H1 (cell line): ENCODE data around the gene DIDO1. TPM values are rescaled to one million over a fixed set of nuclear protein-coding genes. Genes with fewer than 3 reads are reported as not detected.

Experiments used
- CTCF ChIA-PET: fragments of 300-600 bp; sonication (Branson Sonifier 250); formaldehyde crosslinking; loops from one replicate; lab custom pipeline; 2021; ENCODE audit not compliant: partially characterized antibody; lab: Charles Lee
- POLR2A ChIA-PET: fragments of 300-600 bp; sonication (Branson Sonifier 250); formaldehyde crosslinking; loops from one replicate; lab custom pipeline; 2021; ENCODE audit warnings: inconsistent platforms; ENCODE audit not compliant: partially characterized antibody; lab: Charles Lee
- DNase-seq, 2 experiments: peaks; one replicate each; pipeline versions ENCODE4 v3.0.0 to v3.0.0-alpha.2; 2010 to 2022; ENCODE audit warnings: low spot score in 2 of 2, low read depth in 1 of 2, mixed read lengths in 1 of 2
- FAIRE-seq: peaks from 2 replicates; lab custom pipeline; 2011; peaks lifted over from hg19 to GRCh38; lab: Jason Lieb, UNC
- H2AFZ ChIP-seq: 2 replicates; pipeline ENCODE4 v1.8.1; 2012; ENCODE audit warnings: low read length, inconsistent platforms
- H2AK5ac ChIP-seq: 2 replicates; pipeline ENCODE4 v1.6.1; 2013; ENCODE audit warnings: low read depth, low read length
- H2BK120ac ChIP-seq: replicated peaks from 2 replicates; pipeline ENCODE3; 2013; ENCODE audit warnings: low read depth, low read length, inconsistent platforms
- H2BK12ac ChIP-seq: 2 replicates; pipeline ENCODE4 v1.6.1; 2013; ENCODE audit warnings: low read depth, low read length
- H2BK15ac ChIP-seq: 2 replicates; pipeline ENCODE4 v1.6.1; 2013; ENCODE audit warnings: low read length
- H2BK20ac ChIP-seq: 2 replicates; pipeline ENCODE4 v1.6.1; 2013; ENCODE audit warnings: low read length
- H2BK5ac ChIP-seq: 2 replicates; pipeline ENCODE4 v1.6.1; 2013; ENCODE audit warnings: low read depth, low read length
- H3K14ac ChIP-seq: 2 replicates; pipeline ENCODE4 v1.6.1; 2013; ENCODE audit warnings: inconsistent platforms; ENCODE audit not compliant: insufficient read length
- H3K18ac ChIP-seq: 2 replicates; pipeline ENCODE4 v1.6.1; 2013; ENCODE audit warnings: low read length; ENCODE audit errors: extremely low read depth
- H3K23ac ChIP-seq: 2 replicates; pipeline ENCODE4 v1.6.1; 2013; ENCODE audit warnings: inconsistent platforms; ENCODE audit not compliant: insufficient read length
- H3K23me2 ChIP-seq: 2 replicates; pipeline ENCODE4 v1.6.1; 2013; ENCODE audit warnings: low read depth, low read length
- H3K27ac ChIP-seq: 2 replicates; pipeline ENCODE4 v1.6.1; 2011; ENCODE audit warnings: low read depth, low read length, inconsistent platforms
- H3K27me3 ChIP-seq, 4 experiments: replicated peaks in 1 of 4; 1 replicate in 1 of 4; 2 replicates in 3 of 4; pipeline versions ENCODE4 v1.6.1 to v1.8.1; 2011 to 2013; ENCODE audit warnings: low read length in 3 of 4, mild to moderate bottlenecking in 3 of 4, inconsistent platforms in 2 of 4, mixed read lengths in 2 of 4, moderate library complexity in 1 of 4; ENCODE audit not compliant: control insufficient read depth in 3 of 4, insufficient read depth in 3 of 4; ENCODE audit errors: extremely low read depth in 1 of 4
- H3K36me3 ChIP-seq, 4 experiments: 2 replicates each; pipeline versions ENCODE4 v1.6.1 to v1.8.1; 2011 to 2013; ENCODE audit warnings: mild to moderate bottlenecking in 4 of 4, low read length in 3 of 4, moderate library complexity in 2 of 4, control low read depth in 1 of 4, inconsistent platforms in 1 of 4; ENCODE audit not compliant: insufficient read depth in 4 of 4, control insufficient read depth in 2 of 4
- H3K4ac ChIP-seq: replicated peaks from 2 replicates; pipeline ENCODE3; 2013; ENCODE audit warnings: low read length, low read depth, mixed read lengths, inconsistent platforms; ENCODE audit not compliant: insufficient read length
- H3K4me1 ChIP-seq, 4 experiments: replicated peaks in 1 of 4; 1 replicate in 1 of 4; 2 replicates in 3 of 4; pipeline versions ENCODE4 v1.6.1 to v1.8.1; 2011 to 2013; ENCODE audit warnings: low read length in 3 of 4, inconsistent platforms in 2 of 4, mixed read lengths in 1 of 4; ENCODE audit not compliant: insufficient read depth in 4 of 4, control insufficient read depth in 3 of 4
- H3K4me2 ChIP-seq, 2 experiments: 2 replicates each; pipeline versions ENCODE4 v1.6.1 to v1.8.1; 2011 to 2013; ENCODE audit warnings: low read depth in 2 of 2, low read length in 2 of 2, control low read depth in 1 of 2, inconsistent platforms in 1 of 2, mild to moderate bottlenecking in 1 of 2; ENCODE audit not compliant: insufficient read depth in 1 of 2
- H3K4me3 ChIP-seq, 4 experiments: fragments of 200-600, 300-600 bp in 1 of 4; sonication (generic), shearing (Covaris generic), sonication (Bioruptor Twin) in 1 of 4; 2 replicates each; pipeline versions ENCODE4 v1.5.1 to v1.8.1; 2011 to 2016; ENCODE audit warnings: low read length in 4 of 4, low read depth in 3 of 4, control low read depth in 2 of 4, inconsistent platforms in 2 of 4, mild to moderate bottlenecking in 2 of 4, mixed read lengths in 1 of 4, moderate library complexity in 1 of 4; ENCODE audit not compliant: insufficient read depth in 2 of 4; ENCODE audit errors: extremely low read depth in 1 of 4
- H3K56ac ChIP-seq: replicated peaks from 2 replicates; pipeline ENCODE3; 2013; ENCODE audit warnings: low read depth, mild to moderate bottlenecking, mixed read lengths, low read length, inconsistent platforms; ENCODE audit not compliant: insufficient read length
- H3K79me1 ChIP-seq: 2 replicates; pipeline ENCODE4 v1.6.1; 2013; ENCODE audit warnings: low read depth, low read length, control low read depth
- H3K79me2 ChIP-seq, 2 experiments: 2 replicates each; pipeline versions ENCODE4 v1.6.1 to v1.8.1; 2012 to 2013; ENCODE audit warnings: low read length in 2 of 2, mild to moderate bottlenecking in 2 of 2, inconsistent platforms in 1 of 2; ENCODE audit not compliant: insufficient read depth in 2 of 2, control insufficient read depth in 1 of 2
- H3K9ac ChIP-seq, 4 experiments: replicated peaks in 1 of 4; 1 replicate in 1 of 4; 2 replicates in 3 of 4; pipeline versions ENCODE4 v1.6.1 to v1.8.1; 2011 to 2013; ENCODE audit warnings: low read depth in 3 of 4, low read length in 3 of 4, control low read depth in 2 of 4, mild to moderate bottlenecking in 2 of 4, moderate library complexity in 2 of 4, inconsistent platforms in 1 of 4; ENCODE audit errors: extremely low read depth in 1 of 4
- H3K9me3 ChIP-seq, 2 experiments: 2 replicates each; pipeline versions ENCODE4 v1.6.1 to v1.8.1; 2012 to 2013; ENCODE audit warnings: mild to moderate bottlenecking in 2 of 2, moderate library complexity in 2 of 2, control low read depth in 1 of 2, inconsistent platforms in 1 of 2, low read depth in 1 of 2, low read length in 1 of 2, mixed read lengths in 1 of 2; ENCODE audit not compliant: insufficient read depth in 2 of 2
- H4K20me1 ChIP-seq, 2 experiments: replicated peaks in 1 of 2; 2 replicates each; pipeline versions ENCODE3 to v1.8.1; 2011 to 2013; ENCODE audit warnings: inconsistent platforms in 2 of 2, low read length in 2 of 2, mild to moderate bottlenecking in 1 of 2; ENCODE audit not compliant: insufficient read depth in 2 of 2, control insufficient read depth in 1 of 2
- H4K5ac ChIP-seq: 2 replicates; pipeline ENCODE4 v1.6.1; 2013; ENCODE audit warnings: low read length, low read depth, mixed read lengths, inconsistent platforms; ENCODE audit not compliant: insufficient read length
- H4K8ac ChIP-seq: 2 replicates; pipeline ENCODE4 v1.8.0; 2013; ENCODE audit warnings: mild to moderate bottlenecking, moderate library complexity, low read length, inconsistent platforms; ENCODE audit not compliant: insufficient read depth; ENCODE audit errors: extremely low read depth
- H4K91ac ChIP-seq: replicated peaks from 2 replicates; pipeline ENCODE3; 2013; ENCODE audit warnings: low read length, mixed read lengths, inconsistent platforms; ENCODE audit not compliant: insufficient read length
- BACH1 ChIP-seq: IDR thresholded peaks from 2 replicates; pipeline ENCODE4 v1.6.1; 2012; ENCODE audit warnings: low read length, improper control_type of control experiment
- BRCA1 ChIP-seq: IDR thresholded peaks from 2 replicates; pipeline ENCODE4 v1.6.1; 2012; ENCODE audit warnings: low read depth, low read length, improper control_type of control experiment
- GTF2F1 ChIP-seq: IDR thresholded peaks from 2 replicates; pipeline ENCODE4 v1.6.1; 2012; ENCODE audit warnings: low read depth, low read length, improper control_type of control experiment, borderline replicate concordance
- KDM4A ChIP-seq: IDR thresholded peaks from one replicate; pipeline ENCODE4 v1.7.1; 2012; ENCODE audit warnings: low read depth, mild to moderate bottlenecking, moderate library complexity, low read length, inconsistent platforms; ENCODE audit not compliant: severe bottlenecking
- KDM5A ChIP-seq: fragments of 200-600 bp; IDR thresholded peaks from 2 replicates; pipeline ENCODE4 v1.7.1; 2012; ENCODE audit warnings: mild to moderate bottlenecking, low read length, inconsistent platforms, mixed read lengths
- PHF8 ChIP-seq: fragments of 200-600 bp; sonication (generic); conservative IDR thresholded peaks from 2 replicates; pipeline ENCODE4 v1.7.1; 2012; ENCODE audit warnings: low read depth, mild to moderate bottlenecking, inconsistent platforms, low read length, moderate library complexity
- POLR2AphosphoS5 ChIP-seq: IDR thresholded peaks from 2 replicates; pipeline ENCODE4 v1.6.1; 2011; ENCODE audit warnings: low read depth, low read length
- POU5F1 ChIP-seq: IDR thresholded peaks from 2 replicates; pipeline ENCODE4 v1.6.1; 2011; ENCODE audit warnings: low read depth, mild to moderate bottlenecking, low read length, moderate library complexity
- RXRA ChIP-seq: IDR thresholded peaks from 2 replicates; pipeline ENCODE4 v1.6.1; 2011; ENCODE audit warnings: low read depth, mild to moderate bottlenecking, low read length, moderate library complexity; ENCODE audit not compliant: insufficient read depth
- SP2 ChIP-seq: IDR thresholded peaks from 2 replicates; pipeline ENCODE4 v1.6.1; 2012; ENCODE audit warnings: mild to moderate bottlenecking, low read length, inconsistent platforms
- SUZ12 ChIP-seq: fragments of 200-600 bp; sonication (generic); IDR thresholded peaks from 2 replicates; pipeline ENCODE4 v1.6.1; 2012; ENCODE audit warnings: mild to moderate bottlenecking, inconsistent platforms, low read length, moderate library complexity, mixed read lengths
- TCF12 ChIP-seq: IDR thresholded peaks from 2 replicates; pipeline ENCODE4 v1.6.1; 2011; ENCODE audit warnings: low read depth, mild to moderate bottlenecking, low read length
- USF2 ChIP-seq: IDR thresholded peaks from 2 replicates; pipeline ENCODE4 v1.6.1; 2011; ENCODE audit warnings: low read length, improper control_type of control experiment
- ZNF274 ChIP-seq: IDR thresholded peaks from 2 replicates; pipeline ENCODE4 v1.7.0; 2012; ENCODE audit warnings: low read length, borderline replicate concordance; ENCODE audit errors: extremely low read depth
- WGBS, 2 experiments: shearing (Covaris generic) in 1 of 2; methylation state at CpG; one replicate each; pipeline versions ENCODE4 v1.1.6 to v1.1.7; 2013 to 2015; ENCODE audit warnings: low lambda C conversion rate in 2 of 2, mixed read lengths in 2 of 2, inconsistent platforms in 1 of 2, low coverage in 1 of 2, missing lambda C conversion rate in 1 of 2; ENCODE audit not compliant: insufficient replicate concordance in 2 of 2, insufficient coverage in 1 of 2, insufficient read length in 1 of 2; ENCODE audit errors: extremely low coverage in 1 of 2, missing lambda C conversion rate in 1 of 2; 5-methylcytosine and 5-hydroxymethylcytosine counted together
- polyA plus RNA-seq, 7 experiments: library from polyadenylated mRNA; depleted of rRNA in 3 of 7; stranded (reverse) in 5 of 7; unstranded in 2 of 7; fragments of >200 nt in 5 of 7; fragments of 200-250 nt in 2 of 7; gene quantifications; 1 replicate in 5 of 7; 2 replicates in 1 of 7; 4 replicates in 1 of 7; pipeline versions ENCODE4 v1.2.1 to v1.2.3, GENCODE V29; 2011 to 2013; ENCODE audit warnings: missing spikeins in 2 of 7, mixed read lengths in 2 of 7
- total RNA-seq: library from RNA; stranded (reverse); fragmentation: NEBNext Ultra II Directional; extraction: Animal tissue kit (Norgen Biotek cat#: 25700); gene quantifications from 2 replicates; pipeline ENCODE4 v1.2.1, GENCODE V29; 2021

The DIDO1 gene
- total and polyA plus RNA-seq, 2 of the 8 experiments (the other 6 are each of a cell fraction or from before 2014, with no cell fraction given): 53.6 to 82.8 TPM

- WGBS, 2 experiments: 94% methylated on average over 6 of the region's 9 CpGs; no CpG with 5 or more reads in 1 of the 2 experiments
- H3K23me2 ChIP-seq: no peaks in the 10 kb centered on the region
- CTCF ChIA-PET: no interaction called here
- TF ChIP-seq KDM5A (no peak), BRCA1 (no peak), POLR2AphosphoS5 (no peak), RXRA (no peak), TCF12 (no peak), USF2 (no peak), PHF8 (no peak), GTF2F1 (no peak), SP2 (no peak), ZNF274 (no peak), POU5F1 (no peak), BACH1 (no peak), SUZ12 (no peak), KDM4A (no peak)
Measured at GRCh38 chr20:62828051-62828450, 98.3 kb downstream of the DIDO1 start.

More at GRCh38 chr20:62828051-62828450, 98.3 kb downstream of the DIDO1 start:
- Histone ChIP-seq H3K27me3 (no peaks in the 10 kb centered on the region), H4K5ac (no peak overlapping the region), H4K91ac (no peak overlapping the region), H3K4me2 (no peak overlapping the region), H3K9me3 (no peaks in the 10 kb centered on the region), H2BK120ac (no peak overlapping the region), H2AFZ (no peak overlapping the region), H3K14ac (no peak overlapping the region), H3K23ac (no peak overlapping the region), H2BK5ac (no peak overlapping the region), H2AK5ac (no peak overlapping the region), H2BK20ac (no peak overlapping the region), H3K4me1 (peaks cover 0 to 21% (median 12%) of the 10 kb centered on the region in 4 experiments; a peak in 5 of 7 replicates), H3K79me1 (no peaks in the 10 kb centered on the region), H3K56ac (no peak overlapping the region), H4K8ac (no peak overlapping the region), H2BK12ac (no peak overlapping the region), H3K27ac (no peak overlapping the region), H3K36me3 (peaks cover 0 to 19% (median 4%) of the 10 kb centered on the region in 4 experiments; a peak in 5 of 8 replicates), H3K4ac (no peak overlapping the region), H2BK15ac (no peak overlapping the region), H3K9ac (no peak overlapping the region), H4K20me1 (peaks cover 3 to 8% of the 10 kb centered on the region in 2 experiments), H3K4me3 (no peak overlapping the region), H3K18ac (no peak overlapping the region), H3K79me2 (no peaks in the 10 kb centered on the region)
- DNase-seq: no peak
- POLR2A ChIA-PET: interaction anchor here (1.2 to 1.8 kb wide), 2 partner anchors 13 to 14 kb away, joined by 4 to 11 read pairs; no protein-coding TSS in a partner anchor
- FAIRE-seq: no peak
